Endometrial microvascular endothelial cells (primary cell): ENCODE measurements around the gene SNRNP48. TPM values are rescaled to one million over a fixed set of nuclear protein-coding genes. Genes with fewer than 3 reads are reported as not detected.

ENCODE experiments used
- in situ Hi-C: cut with HindIII; loops from 2 replicates; pipeline ENCODE4 v1.10.0; 2017; ENCODE audit warnings: low sequenced_read_pairs, low pct_unique_long_range_greater_than_20kb; ENCODE audit errors: inconsistent ontology term
- total RNA-seq: library from RNA; depleted of rRNA; stranded (reverse); fragments of >200 nt; gene quantifications from one replicate; pipeline ENCODE4 v1.2.3, GENCODE V29; 2015; ENCODE audit errors: inconsistent ontology term

The SNRNP48 gene
- total RNA-seq, 1 donor from 2014 or later = 8.5 TPM

DNA sequence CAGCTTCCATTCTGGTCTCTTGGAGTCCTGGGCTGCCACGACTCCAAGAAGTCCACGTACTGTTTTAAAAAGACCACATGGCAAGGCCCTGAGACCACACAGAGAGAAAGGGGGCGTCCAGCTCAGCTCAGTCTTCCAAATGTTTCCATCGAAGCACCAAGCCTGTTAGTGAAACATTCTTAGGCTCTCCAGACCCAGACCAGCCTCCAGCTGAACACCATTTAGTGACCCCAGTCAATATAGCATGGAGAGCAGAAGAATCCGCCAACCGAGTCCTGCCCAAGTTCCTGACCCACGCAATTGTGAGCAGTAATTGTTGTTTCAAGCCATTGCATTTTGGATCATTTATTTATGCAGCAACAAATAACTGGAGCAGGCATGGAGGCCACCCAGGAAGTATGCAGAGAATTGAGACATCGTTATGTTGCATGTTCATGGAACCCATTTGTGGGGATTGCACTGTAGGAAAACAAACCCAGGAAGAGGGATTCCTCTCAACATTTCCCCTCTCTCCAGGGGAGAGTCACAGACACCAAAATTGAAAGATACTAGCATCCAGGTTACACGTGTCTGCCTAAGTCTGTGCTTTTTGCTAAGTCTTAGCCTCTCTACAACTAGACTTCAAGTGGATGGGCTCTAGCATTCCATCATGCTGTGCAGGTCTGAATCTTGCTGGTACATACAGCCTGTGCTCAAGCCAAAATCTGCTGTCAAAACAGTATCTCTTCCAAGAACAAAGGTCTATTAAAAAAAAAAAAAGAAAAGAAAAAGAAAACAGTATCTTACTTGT lies 42.7 kb downstream of the SNRNP48 start:
- in situ Hi-C loops = no loop called here

DNA sequence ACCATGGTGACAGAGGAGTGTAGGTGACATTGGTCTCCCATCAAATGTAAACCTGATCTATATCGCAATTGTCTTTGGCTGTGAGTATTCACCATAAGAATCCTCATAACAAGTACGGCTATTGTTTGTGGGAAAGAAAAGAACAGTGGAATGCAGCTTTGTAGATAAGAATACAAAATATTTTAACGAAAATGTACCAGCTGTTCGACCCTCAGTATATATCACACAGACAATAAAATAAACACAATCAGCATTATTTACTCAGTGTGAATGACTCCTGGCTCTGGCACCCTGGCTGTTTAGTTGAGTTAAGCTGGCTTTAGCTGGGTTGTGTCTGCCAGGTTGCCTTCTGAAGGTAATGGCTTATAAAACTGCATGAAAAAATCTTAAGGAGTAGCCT lies 43.4 kb downstream of the SNRNP48 start:
- in situ Hi-C loops = no loop called here

DNA sequence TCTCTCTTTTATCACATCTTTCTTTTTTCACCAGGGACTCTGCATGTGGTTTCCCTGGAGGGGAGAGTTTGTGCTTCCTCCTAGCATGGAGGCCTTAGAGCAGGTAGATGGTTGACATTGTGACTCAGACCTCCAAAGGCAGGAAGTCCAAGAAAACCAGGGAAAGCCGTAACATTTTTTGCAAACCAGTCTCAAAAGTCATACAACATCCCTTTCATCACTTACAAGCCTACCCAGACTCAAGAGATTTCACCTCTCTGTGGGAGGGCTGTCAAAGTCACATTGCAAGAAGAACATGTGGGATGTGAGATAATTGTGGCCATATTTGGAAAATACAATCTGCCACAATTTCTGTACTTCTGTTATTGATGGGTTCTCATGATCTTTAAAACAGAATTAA lies 46.2 kb downstream of the SNRNP48 start:
- in situ Hi-C loops = no loop called here

DNA sequence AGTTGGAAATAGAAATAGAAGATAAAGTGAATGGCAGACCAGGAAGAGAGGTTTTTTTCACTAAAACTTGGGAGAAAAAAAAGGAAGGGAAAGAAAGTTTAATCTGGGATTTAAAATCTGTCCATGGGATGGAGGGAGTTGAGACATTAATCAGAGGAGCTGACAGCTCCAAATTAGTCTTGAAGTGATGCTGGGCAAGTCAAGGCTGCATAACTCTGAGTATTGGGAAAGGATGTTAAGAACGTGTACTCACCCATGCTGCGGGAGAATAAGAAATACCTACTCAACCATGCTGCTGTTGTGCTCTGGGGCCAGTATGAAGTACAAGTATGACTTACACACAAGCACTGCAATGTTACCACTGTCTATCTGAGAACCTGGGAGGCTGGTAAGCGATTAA lies 47.5 kb downstream of the SNRNP48 start:
- in situ Hi-C loops = no loop called here

DNA sequence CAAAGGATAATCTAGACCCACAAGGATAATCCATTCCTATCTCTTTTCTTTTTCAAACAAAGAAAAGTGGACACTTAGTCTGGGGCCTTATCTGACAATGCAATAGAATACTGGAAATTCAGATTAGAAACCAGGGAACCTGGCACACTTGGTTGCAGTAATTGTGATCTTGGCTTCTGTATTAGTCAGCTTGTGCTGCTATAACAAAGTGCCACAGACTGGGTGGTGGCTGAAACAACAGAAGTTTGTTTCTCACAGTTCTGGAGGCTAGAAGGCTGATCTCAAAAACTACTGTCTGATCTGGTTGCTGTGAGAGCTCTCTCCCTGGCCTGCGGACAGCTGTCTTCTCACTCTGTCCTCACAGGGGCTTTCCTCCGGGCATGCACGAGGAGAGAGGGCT lies 49.4 kb downstream of the SNRNP48 start:
- in situ Hi-C loops = no loop called here

DNA sequence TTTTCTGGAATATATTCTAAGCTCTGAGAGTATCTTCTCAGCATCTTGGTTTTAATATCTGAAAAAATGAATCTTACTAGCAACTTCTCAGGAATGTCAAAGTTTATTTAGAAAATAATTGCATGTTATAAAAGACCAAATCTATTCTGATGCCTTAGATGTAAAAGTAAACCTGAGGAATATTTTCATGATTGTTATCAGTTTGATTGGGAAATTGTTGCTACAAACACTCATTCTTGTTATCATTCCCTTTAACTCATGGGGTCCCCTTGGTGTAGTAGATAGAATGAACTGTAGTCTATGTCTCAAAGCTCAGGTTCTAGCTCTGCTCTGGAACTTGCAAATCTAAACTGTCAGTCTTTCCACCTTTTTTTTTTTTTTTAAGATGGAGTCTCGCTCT lies 50.0 kb downstream of the SNRNP48 start:
- in situ Hi-C loops = no loop called here

DNA sequence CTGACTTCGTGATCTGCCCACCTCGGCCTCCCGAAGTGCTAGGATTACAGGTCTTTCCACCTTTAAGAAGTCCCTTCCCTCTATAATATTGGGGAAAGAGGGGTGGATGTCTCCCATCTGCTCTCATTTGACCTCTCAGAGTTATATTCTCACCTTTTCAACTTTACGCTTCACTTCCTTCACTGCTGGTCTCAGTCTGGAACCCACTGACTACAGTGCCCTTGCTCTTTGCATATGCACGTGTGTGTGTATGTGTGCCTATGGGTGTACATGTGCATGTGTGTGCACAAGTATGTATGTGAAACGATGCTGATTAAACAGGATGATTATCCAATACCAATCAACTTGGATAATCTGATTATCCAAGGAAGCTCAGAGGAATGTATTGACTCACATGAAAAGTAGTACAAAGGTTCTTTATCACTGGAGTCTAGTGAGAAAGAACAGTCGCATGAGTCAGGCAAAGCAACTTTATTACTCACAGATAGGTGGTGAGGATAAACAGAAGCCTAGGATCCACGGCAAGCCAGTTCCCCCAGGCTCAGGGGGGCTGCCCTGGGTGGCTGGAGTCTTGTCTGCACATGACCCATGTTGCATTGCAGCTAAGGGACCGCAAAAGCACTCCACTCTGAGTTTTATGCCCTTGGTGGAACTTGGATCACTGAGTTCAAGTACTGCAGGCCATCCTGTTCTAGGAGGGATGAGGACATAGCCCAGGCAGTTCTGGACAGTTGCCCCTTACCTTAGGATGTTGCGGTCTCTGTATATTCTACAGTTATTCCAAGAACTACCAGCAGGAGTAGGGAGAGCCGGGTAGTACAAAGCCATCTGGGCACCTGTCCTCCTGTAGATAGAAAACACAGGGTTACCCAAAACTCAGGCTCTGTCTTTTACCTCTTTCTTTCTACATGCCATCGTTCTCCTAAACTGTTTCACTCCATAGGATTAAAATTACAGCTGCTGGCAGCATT lies 50.9 kb downstream of the SNRNP48 start:
- in situ Hi-C loops = no loop called here

DNA sequence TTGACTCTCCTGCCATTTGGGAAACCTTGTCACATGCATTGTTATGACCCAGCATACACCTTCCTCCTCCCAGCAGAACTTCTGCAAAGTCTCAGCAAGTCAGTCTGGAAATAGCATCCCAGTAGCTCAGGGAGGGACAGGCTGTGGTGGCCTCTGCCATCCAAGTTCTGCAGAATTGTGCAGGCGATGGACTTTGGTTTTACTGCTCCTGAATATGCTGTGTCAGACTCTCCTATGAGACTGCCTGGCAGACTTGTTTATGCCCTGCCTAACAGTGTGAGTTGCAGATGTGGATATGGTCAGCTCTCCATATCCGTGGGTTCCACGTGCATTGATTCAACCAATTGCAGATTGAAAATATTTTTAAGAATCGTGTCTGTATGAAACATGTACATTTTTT lies 52.8 kb downstream of the SNRNP48 start:
- in situ Hi-C loops = no loop called here

DNA sequence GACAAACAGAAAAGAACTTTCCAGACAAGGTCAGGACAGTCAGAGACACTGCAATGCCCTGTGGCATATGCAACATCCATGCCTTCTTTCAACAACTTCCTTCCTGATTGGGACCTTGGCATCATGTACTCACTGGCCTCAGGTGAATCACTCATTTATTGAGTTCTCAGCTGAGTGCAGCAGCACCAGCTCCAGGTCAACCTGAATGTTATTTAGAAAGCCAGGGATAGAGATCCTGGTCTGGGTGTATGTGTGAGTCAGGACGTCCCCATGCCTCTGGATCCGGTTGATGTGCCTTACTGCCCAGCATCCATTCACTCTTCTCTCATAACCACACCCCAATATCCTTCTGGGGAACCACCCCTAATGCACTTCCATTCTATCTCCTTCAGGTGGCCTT lies 54.4 kb downstream of the SNRNP48 start:
- in situ Hi-C loops = no loop called here

DNA sequence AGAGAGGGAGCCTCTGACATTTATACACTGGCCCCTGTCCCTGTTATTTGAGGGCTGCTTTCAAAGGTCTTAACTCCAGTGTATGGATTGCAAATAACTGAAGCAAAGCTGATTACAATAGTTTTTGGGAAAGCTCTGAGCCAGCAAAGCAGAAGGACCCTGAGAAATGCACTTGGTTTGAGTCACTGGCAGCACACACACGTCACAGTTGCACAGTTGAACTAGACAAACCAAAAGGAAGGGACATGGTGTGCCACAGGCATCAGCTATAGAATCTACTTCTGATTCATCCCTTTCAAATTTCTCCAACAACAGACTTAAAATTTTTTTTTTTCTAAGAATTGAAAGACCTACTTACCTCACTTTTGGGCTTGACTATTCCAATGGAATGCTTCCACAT lies 56.4 kb downstream of the SNRNP48 start:
- in situ Hi-C loops = no loop called here

DNA sequence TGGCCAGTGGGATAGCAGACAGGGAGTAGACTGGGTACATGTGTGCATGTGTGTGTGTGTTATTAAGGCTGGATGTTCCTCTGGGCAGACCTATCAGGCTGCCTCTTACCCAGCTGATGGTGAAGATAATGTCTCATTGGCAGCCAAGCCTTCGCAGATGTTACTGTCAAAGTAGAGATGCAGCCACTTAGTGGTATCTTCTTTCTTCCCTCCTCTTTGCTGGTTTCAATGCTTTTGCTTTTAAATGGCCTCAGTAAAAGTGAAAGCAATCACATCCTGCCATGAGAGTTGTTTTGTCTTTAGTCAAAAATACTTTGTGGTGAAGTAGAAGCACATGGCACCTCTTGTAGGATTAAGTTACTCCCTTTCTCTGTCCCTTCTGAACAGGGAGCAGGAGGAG lies 57.5 kb downstream of the SNRNP48 start:
- in situ Hi-C loops = no loop called here

DNA sequence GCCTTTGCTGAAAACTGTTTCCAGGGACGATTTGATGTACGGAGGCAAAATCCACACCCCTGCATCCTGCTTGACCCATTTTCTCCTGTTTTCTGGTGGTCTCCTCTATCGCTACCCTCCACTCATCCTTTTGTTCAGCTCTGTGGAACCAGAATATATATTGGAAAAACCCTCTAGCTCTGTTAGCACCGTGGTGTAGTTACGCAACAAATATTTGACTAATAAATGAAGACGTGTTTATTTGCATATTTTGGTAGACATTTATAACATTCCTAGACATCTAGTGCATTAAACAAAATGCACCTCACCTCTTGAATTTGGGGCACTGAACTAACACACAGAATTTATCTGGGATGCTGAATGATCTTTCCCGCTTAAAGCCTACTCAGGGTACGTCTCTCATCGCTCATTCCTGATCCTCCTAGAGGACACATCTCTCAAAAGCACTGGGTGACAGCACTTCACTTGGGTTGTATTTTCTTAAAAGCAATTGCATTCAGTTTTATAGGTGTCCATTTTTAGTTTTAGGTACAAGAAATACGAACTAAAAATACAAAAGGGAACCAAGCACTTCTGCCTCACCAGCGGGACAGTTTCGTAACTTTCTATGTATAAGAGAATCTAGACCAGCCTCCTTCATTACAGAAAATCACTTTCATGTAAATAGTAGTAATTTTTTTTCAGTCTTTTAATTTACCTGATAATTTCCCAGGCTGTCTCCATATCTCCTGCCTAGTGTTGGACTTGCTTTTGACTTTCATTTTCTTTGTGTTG lies 59.2 kb downstream of the SNRNP48 start:
- in situ Hi-C loops = no loop called here

DNA sequence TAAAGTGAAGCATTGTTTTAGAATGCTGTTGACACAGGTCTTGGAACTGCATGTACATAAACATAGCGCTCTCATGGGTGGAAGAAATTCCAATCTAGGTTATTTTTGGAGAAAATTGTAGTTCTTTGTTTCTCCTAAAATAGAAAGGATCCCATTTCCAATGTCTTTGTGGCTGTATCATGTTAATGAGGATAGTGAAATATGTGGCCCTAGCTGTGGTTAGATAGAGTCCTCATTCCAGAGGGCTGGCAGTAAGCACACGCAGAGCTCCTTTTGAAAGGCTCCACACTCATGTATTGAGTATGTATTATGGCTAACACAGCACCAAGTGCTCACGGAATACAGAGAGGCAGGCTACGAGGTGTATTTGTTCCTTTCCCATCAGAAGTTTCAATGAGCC lies 60.9 kb downstream of the SNRNP48 start:
- in situ Hi-C loops = no loop called here

DNA sequence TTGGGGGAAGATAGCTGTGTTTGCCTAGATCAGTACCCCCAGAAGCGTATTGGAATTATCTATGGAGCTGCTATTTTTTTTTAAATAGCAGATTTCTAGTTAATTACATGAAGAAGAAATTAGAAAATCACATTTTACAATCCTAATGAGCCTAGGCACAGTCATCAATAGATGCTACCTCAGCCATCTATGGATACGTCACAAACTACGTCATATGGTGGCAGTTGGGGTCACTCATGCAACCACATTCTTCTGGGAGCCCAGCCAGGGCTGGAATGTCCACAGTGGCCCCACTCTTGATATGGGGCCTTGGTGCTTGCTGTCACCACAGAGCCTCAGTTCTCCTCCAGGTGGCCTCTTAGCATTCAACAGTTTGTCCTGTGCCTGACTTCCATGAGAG lies 63.0 kb downstream of the SNRNP48 start:
- in situ Hi-C loops = no loop called here

DNA sequence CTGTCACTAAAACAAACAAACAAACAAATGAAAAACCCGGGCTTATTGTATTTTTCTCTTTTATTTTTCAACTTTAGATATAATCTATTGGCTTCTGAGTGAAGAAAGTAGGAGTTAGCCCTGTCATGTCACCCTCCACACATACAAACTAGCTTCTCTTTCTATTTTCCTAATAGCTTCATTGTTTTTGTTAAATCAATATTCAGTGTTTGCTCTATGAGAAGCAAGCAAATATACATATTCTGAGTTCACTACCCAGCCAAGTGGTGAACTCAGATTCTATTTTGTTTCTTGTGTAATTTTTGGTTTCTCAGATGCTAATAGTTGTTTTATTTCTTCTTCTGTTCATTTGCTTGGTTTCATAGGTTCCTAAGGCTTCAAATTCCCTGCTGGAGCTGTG lies 66.4 kb downstream of the SNRNP48 start:
- in situ Hi-C loops = no loop called here

DNA sequence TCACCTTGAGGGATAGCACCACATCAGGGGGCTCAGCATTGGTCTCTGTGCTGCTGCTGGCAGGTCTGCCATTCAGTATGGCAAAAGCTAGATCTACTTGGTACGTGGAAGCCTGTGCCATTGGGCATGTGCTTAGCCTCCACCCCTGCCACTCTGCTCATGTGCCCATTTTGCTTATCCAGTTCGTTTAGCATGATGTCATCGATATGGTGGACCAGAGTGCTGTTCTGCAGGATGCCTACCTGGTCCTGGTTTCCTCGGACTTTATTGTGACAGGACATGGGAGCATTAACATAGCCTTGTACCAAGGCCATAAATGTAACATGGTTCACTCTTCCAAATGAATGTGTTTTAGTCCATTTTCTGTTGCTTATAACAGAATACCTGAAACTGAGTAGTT lies 68.5 kb downstream of the SNRNP48 start:
- in situ Hi-C loops = no loop called here

DNA sequence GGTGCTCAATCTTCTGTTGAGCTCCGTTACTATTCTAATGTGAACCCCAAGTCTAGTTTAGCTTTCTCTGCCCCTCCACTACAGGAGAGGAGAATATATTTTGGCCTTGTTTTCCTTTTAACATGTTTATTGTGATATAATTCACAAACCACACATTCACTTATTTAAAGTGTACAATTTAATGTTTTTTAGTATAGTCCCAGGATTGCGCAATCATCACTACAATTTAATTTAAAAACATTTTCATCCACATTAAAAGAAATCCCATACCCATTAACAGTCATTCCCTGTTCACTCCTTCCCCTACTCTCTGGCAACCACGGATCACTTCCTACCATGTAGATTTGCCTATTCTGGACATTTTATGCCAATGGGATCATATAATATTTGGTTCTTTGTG lies 71.4 kb downstream of the SNRNP48 start:
- in situ Hi-C loops = no loop called here
